OCI-LY1 (cell line): ENCODE results near the gene S1PR1.
A peak's percentile ranks its signal among the peaks of the same experiment; 100 is the strongest.

Experiments used
- H2AFZ ChIP-seq: fragments of 200-600 bp; sonication (generic), shearing (Covaris generic); 2 replicates; pipeline ENCODE4 v1.6.0; 2014; ENCODE audit warnings: antibody characterized with exemption, mild to moderate bottlenecking, low read length
- H3F3A ChIP-seq: fragments of 200-600 bp; sonication (generic), shearing (Covaris generic); 2 replicates; pipeline ENCODE4 v1.6.0; 2014; ENCODE audit warnings: mild to moderate bottlenecking, antibody characterized with exemption, low read length, moderate library complexity; ENCODE audit not compliant: insufficient read depth
- H3K27ac ChIP-seq: fragments of 200-600 bp; sonication (generic); 2 replicates; pipeline ENCODE4 v1.5.1; 2014; ENCODE audit warnings: low read length, mixed run types, mild to moderate bottlenecking, low read depth; ENCODE audit not compliant: poor library complexity, severe bottlenecking
- H3K27me3 ChIP-seq: fragments of 200-600 bp; sonication (generic); 2 replicates; pipeline ENCODE4 v1.6.0; 2014; ENCODE audit warnings: antibody characterized with exemption, mild to moderate bottlenecking, low read length, moderate library complexity; ENCODE audit not compliant: insufficient read depth
- H3K36me3 ChIP-seq: fragments of 200-600 bp; sonication (generic); 2 replicates; pipeline ENCODE4 v1.6.1; 2014; ENCODE audit warnings: mild to moderate bottlenecking, antibody characterized with exemption, low read length, moderate library complexity, mixed read lengths; ENCODE audit not compliant: insufficient read depth
- H3K4me1 ChIP-seq: fragments of 200-600 bp; sonication (generic); 2 replicates; pipeline ENCODE4 v1.5.1; 2014; ENCODE audit warnings: mild to moderate bottlenecking, low read length, moderate library complexity; ENCODE audit not compliant: insufficient read depth, severe bottlenecking
- H3K4me2 ChIP-seq: fragments of 200-600 bp; sonication (generic), shearing (Covaris generic); 2 replicates; pipeline ENCODE4 v1.6.1; 2014; ENCODE audit warnings: low read length
- H3K4me3 ChIP-seq: fragments of 200-600 bp; sonication (generic); 2 replicates; pipeline ENCODE4 v1.5.1; 2014; ENCODE audit warnings: low read length, low read depth, mild to moderate bottlenecking, mixed read lengths; ENCODE audit not compliant: poor library complexity, severe bottlenecking
- H3K79me2 ChIP-seq: fragments of 200-600 bp; shearing (Covaris generic); 2 replicates; pipeline ENCODE4 v1.6.1; 2016; ENCODE audit warnings: mixed run types, low read length, mixed read lengths; ENCODE audit not compliant: insufficient read depth
- H3K9ac ChIP-seq: fragments of 200-600 bp; sonication (generic), shearing (Covaris generic); 2 replicates; pipeline ENCODE4 v1.6.1; 2014; ENCODE audit warnings: mild to moderate bottlenecking, low read length, mixed read lengths
- H3K9me2 ChIP-seq: fragments of 200-600 bp; sonication (generic), shearing (Covaris generic); 2 replicates; pipeline ENCODE4 v1.6.1; 2014; ENCODE audit warnings: low read depth, mild to moderate bottlenecking, low read length, mixed read lengths
- H3K9me3 ChIP-seq: fragments of 200-600 bp; shearing (Covaris generic); 2 replicates; pipeline ENCODE4 v1.6.1; 2014; ENCODE audit warnings: low read length, mixed read lengths
- H4K20me1 ChIP-seq: fragments of 200-600 bp; sonication (generic), shearing (Covaris generic); 2 replicates; pipeline ENCODE4 v1.6.0; 2016; ENCODE audit warnings: mild to moderate bottlenecking, low read length; ENCODE audit not compliant: insufficient read depth
- CTCF ChIP-seq: fragments of 200-600 bp; sonication (generic), shearing (Covaris generic); IDR thresholded peaks from 2 replicates; pipeline ENCODE4 v1.5.1; 2017; ENCODE audit warnings: mild to moderate bottlenecking, antibody characterized with exemption, low read length, moderate library complexity, mixed read lengths
- EZH2 ChIP-seq: fragments of 200-600 bp; sonication (generic), shearing (Covaris generic); IDR thresholded peaks from 2 replicates; pipeline ENCODE4 v1.8.0; 2017; ENCODE audit warnings: borderline replicate concordance, mixed run types, mild to moderate bottlenecking, antibody characterized with exemption, low read length, moderate library complexity, mixed read lengths

The S1PR1 gene

GRCh38 chr1:101238031-101238628 lies 1.3 kb downstream of the S1PR1 start:
- Histone ChIP-seq H3K4me1 (peaks cover 29% of the 10 kb centered on the region), H3K27ac (no peak overlapping the region), H3K27me3 (no peaks in the 10 kb centered on the region; the same call in 1 of the 2 replicates), H3K4me2 (peak overlapping the region; percentile 39), H3K9ac (no peak overlapping the region), H3F3A (no peaks in the 10 kb centered on the region), H3K79me2 (no peaks in the 10 kb centered on the region), H3K36me3 (no peaks in the 10 kb centered on the region), H2AFZ (no peak overlapping the region), H4K20me1 (no peaks in the 10 kb centered on the region), H3K4me3 (no peak overlapping the region), H3K9me2 (no peaks in the 10 kb centered on the region), H3K9me3 (no peaks in the 10 kb centered on the region)
- no peak for TF ChIP-seq EZH2
- no peak for TF ChIP-seq CTCF

- peak; percentile 95 for TF ChIP-seq CTCF
- no peak for TF ChIP-seq EZH2
- Histone ChIP-seq H3K27me3 (no peaks in the 10 kb centered on the region; the same call in 1 of the 2 replicates), H4K20me1 (no peaks in the 10 kb centered on the region), H3K4me2 (no peak overlapping the region), H3K9me3 (no peaks in the 10 kb centered on the region), H3F3A (no peaks in the 10 kb centered on the region), H3K36me3 (no peaks in the 10 kb centered on the region), H2AFZ (no peak overlapping the region), H3K27ac (no peak overlapping the region), H3K4me1 (peaks cover 29% of the 10 kb centered on the region), H3K4me3 (no peak overlapping the region), H3K9ac (no peak overlapping the region), H3K79me2 (no peaks in the 10 kb centered on the region), H3K9me2 (no peaks in the 10 kb centered on the region)
Observed at GRCh38 chr1:101238681-101239094, 1.9 kb downstream of the S1PR1 start.

- Histone ChIP-seq H3K79me2 (no peaks in the 10 kb centered on the region), H3K36me3 (no peaks in the 10 kb centered on the region), H3K4me1 (peaks cover 29% of the 10 kb centered on the region), H3K9me3 (no peaks in the 10 kb centered on the region), H4K20me1 (no peaks in the 10 kb centered on the region), H3K9ac (no peak overlapping the region), H3K4me3 (no peak overlapping the region), H3F3A (no peaks in the 10 kb centered on the region), H3K9me2 (no peaks in the 10 kb centered on the region), H2AFZ (no peak overlapping the region), H3K27me3 (no peaks in the 10 kb centered on the region; the same call in 1 of the 2 replicates), H3K4me2 (no peak overlapping the region), H3K27ac (no peak overlapping the region)
- TF ChIP-seq CTCF: peak; percentile 4; the same call in 1 of the 2 replicates
- no peak for TF ChIP-seq EZH2
Observed at GRCh38 chr1:101239095-101240040, 2.5 kb downstream of the S1PR1 start.
